Immature natural killer cell (primary cell): ENCODE results near the gene HOXB7. TPM values are rescaled to one million over a fixed set of nuclear protein-coding genes. Genes with fewer than 3 reads are reported as not detected.

ENCODE experiments used
- DNase-seq, 3 donors: peaks; one replicate each; pipeline ENCODE4 v3.0.0; 2022; ENCODE audit warnings: mixed read lengths in 1 of 3
- H3K27ac Mint-ChIP-seq, 6 donors: one replicate each; pipeline ENCODE4 v1.8.0; 2020; ENCODE audit warnings: mixed read lengths in 6 of 6, mild to moderate bottlenecking in 5 of 6, inconsistent platforms in 4 of 6, moderate library complexity in 3 of 6
- H3K27me3 Mint-ChIP-seq, 3 donors: one replicate each; pipeline ENCODE4 v1.8.0; 2020 to 2021; ENCODE audit warnings: low read depth in 3 of 3, mild to moderate bottlenecking in 3 of 3, mixed read lengths in 3 of 3, moderate library complexity in 3 of 3, inconsistent platforms in 1 of 3
- H3K36me3 Mint-ChIP-seq, 3 donors: one replicate each; pipeline ENCODE4 v1.8.0; 2020; ENCODE audit warnings: mixed read lengths in 3 of 3, inconsistent platforms in 2 of 3, mild to moderate bottlenecking in 2 of 3
- H3K4me1 Mint-ChIP-seq, 2 donors: one replicate each; pipeline ENCODE4 v1.8.0; 2020; ENCODE audit warnings: inconsistent platforms in 2 of 2, mild to moderate bottlenecking in 2 of 2, mixed read lengths in 2 of 2, moderate library complexity in 1 of 2
- H3K4me3 Mint-ChIP-seq, 5 donors: one replicate each; pipeline ENCODE4 v1.8.0; 2020; ENCODE audit warnings: mild to moderate bottlenecking in 5 of 5, mixed read lengths in 5 of 5, inconsistent platforms in 3 of 5, moderate library complexity in 3 of 5
- H3K9me3 Mint-ChIP-seq, 6 donors: one replicate each; pipeline ENCODE4 v1.8.0; 2020; ENCODE audit warnings: mild to moderate bottlenecking in 6 of 6, mixed read lengths in 6 of 6, inconsistent platforms in 4 of 6, moderate library complexity in 3 of 6
- polyA plus RNA-seq, 3 donors: library from polyadenylated mRNA; unstranded; fragments of 300-500 nt; fragmentation: Illumina TruSeq; gene quantifications; one replicate each; pipeline ENCODE4 v1.2.3, GENCODE V29; 2021

The HOXB7 gene
- polyA plus RNA-seq, 3 donors from 2014 or later, result 0.39 to 1.8 (median 1.5) TPM

DNA sequence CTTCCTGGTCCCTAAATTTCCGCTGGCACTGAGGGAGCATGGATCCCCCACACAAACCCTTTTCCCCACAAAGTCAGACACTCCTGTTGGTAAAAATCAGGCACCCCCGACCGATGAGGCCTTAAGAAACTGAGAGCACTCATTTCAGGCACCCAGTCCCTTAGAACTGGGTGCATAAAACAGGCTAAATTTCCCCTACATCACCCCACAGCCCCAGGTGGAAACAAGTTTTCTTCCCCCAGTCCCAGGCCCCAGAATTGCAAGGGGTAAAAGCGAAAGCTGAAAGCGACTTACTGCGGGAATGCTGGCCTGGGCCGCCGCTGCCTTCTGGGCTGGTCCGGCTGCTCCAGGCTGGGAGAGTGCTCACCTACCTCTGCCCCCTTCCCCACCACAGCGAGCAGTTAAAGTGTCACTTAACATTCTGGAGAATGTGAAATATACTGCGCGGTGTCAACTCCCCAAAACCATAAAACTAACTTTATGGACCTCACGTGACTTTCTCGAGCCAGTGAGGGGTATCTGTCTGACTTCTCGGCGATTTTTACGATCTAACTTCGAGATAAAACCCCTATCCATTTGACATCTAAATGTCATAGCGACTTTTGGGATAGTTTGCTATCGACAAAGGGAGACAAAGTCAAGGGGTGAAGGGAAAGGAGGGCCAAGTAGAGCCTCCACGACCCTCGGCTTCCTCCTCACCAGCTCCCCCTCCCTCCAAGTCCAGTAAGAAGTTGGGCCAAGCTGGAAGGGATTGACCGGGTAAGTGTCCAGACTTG lies 20.8 kb downstream of the HOXB7 start, which contains the start of gene HOXB3:
Gene HOXB3 (minus strand): TSS at position 411 of the 776 bp plus-strand sequence. CDS start 37,767 bp downstream, outside the sequence.
- no peaks in the 10 kb centered on the region for H3K9me3 Mint-ChIP-seq
- no peak for DNase-seq
- H3K27me3 Mint-ChIP-seq, result peaks cover 24 to 51% (median 36%) of the 10 kb centered on the region in 3 donors
- H3K4me3 Mint-ChIP-seq, result peak within 1 kb of the TSS in 1 of 5 donors; percentile 38
- H3K4me1 Mint-ChIP-seq, result peaks cover 31 to 39% of the 10 kb centered on the region in 2 donors
- H3K36me3 Mint-ChIP-seq, result no peaks in the 10 kb centered on the region
- no peak within 1 kb of the TSS for H3K27ac Mint-ChIP-seq

DNA sequence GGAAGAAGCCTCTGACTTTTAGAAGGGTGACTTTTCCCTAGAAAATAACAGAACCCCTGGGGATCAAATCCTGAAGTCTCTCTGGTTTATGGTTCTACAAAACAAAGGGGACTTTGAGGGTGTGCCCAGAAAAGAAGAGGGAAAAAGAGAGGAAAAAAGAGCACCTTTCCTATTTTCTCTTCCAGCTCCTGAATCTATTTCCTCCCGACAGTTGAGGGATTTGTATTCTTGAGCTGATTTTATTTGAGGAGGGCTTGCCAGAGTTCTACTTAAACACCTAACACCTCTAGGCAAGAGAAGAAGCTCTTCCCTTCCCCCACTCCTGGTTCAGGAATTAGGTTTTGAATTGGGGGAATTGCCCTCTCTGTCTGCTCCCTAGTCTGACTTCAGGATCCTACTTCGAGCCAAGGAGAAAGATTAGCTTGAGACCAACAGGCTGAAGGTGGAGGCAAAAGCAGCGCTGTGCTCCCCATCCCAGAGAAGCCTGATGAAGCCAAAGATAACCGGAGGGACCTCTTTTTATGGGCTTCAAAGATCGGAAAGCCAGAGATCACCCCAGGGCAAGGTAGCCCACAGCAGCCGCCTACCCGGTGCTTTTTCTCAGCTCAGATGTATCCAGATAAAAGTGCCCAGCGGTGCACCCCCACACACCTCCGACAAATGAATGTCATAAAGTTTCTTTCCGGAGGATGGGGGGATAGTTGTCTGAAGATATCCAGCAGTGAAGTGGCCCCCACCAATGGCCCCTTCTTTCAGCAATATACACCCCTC lies 21.6 kb downstream of the HOXB7 start:
- DNase-seq, result no peak
- H3K36me3 Mint-ChIP-seq, result no peaks in the 10 kb centered on the region
- peaks cover 24 to 48% (median 37%) of the 10 kb centered on the region in 3 donors for H3K27me3 Mint-ChIP-seq
- H3K27ac Mint-ChIP-seq, result no peak overlapping the region
- H3K9me3 Mint-ChIP-seq, result no peaks in the 10 kb centered on the region
- peaks cover 34 to 44% of the 10 kb centered on the region in 2 donors for H3K4me1 Mint-ChIP-seq
- no peak overlapping the region for H3K4me3 Mint-ChIP-seq

DNA sequence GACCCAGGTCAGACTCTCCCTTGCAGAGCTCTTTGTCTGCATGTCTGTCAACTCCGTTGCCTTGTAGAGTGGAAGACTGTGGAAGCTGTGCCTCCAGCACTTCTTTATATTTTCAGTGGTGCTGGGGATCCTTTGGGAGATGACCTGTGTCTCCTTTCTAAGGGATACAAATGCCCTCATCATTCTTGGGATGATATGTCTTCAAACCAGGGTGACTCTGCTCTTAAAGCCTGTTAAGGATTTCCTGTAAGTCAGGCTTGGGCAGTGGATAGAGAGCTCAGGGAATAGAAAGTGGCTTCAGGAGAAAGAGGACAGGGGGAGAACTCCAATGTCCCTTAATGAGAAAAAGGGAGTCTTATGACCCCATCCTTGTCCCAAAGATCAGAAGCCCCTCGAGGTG lies 22.3 kb downstream of the HOXB7 start:
- Mint-ChIP-seq H3K27me3 (peaks cover 29 to 41% (median 40%) of the 10 kb centered on the region in 3 donors), H3K27ac (no peak overlapping the region), H3K9me3 (no peaks in the 10 kb centered on the region), H3K36me3 (no peaks in the 10 kb centered on the region), H3K4me1 (peaks cover 30 to 42% of the 10 kb centered on the region in 2 donors), H3K4me3 (no peak overlapping the region)
- no peak for DNase-seq

DNA sequence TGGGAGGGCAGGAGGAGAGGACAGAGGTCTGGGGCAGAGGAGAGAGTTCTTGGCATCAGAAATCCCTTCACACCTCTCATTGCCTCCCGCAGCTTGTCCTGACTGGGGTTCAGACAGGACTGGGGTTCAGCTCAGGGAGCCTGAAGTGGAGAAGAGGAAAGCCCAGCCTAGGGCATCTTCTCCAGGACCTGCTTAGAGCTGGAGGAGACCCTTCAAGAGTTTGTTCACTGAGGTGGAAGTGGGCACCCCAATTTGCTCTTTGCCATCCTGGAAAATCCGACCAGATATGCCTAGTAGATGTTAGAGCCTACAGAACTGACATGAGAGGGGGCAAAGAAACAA lies 22.8 kb downstream of the HOXB7 start:
- Mint-ChIP-seq H3K27ac (peak overlapping the region in 1 of 6 donors; percentile 47), H3K36me3 (no peaks in the 10 kb centered on the region)

DNA sequence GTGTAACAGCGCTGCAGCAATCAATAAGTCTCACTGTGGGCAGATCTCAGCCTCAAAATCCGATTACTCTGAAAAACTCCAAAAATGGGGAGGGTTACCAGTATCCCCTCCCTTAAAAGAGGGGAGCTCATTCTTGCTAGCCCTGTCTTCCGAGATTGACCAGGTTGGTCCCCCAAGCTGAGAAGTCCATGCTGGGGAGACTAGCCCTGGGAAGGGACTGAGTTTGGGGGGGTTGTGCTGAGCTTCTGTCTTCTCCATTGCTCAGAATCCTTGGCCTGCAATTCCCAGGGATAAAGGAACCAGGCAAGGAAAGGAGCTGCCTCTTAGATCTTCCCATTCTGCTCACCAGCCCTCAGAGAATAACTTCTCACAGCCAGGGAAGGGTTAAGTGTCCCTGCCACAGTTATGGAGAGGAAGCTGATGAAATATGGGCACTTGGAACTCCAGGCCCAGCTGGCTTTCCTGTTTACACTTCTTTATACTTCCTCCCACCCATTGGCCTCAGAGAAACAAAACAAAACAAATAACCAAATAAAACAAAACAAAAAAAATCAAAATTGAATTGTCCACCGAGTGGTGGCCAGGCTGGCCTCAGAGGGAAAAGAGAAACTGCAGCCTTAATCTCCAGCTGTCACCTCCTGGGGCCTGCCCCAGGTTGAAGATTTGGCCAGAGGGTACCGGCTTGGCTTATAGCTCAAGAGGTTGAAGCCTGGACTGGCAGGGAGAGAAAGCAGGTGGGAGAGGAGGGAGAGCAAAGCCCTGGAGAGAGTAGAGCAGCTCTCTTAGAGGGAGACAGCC lies 23.3 kb downstream of the HOXB7 start:
- peaks cover 33 to 38% (median 35%) of the 10 kb centered on the region in 3 donors for H3K27me3 Mint-ChIP-seq
- no peaks in the 10 kb centered on the region for H3K36me3 Mint-ChIP-seq
- H3K27ac Mint-ChIP-seq, result peak overlapping the region in 1 of 6 donors; percentile 47
- DNase-seq, result no peak
- H3K9me3 Mint-ChIP-seq, result no peaks in the 10 kb centered on the region
- peak overlapping the region in 4 of 5 donors; percentile 1 to 56 (median 26) for H3K4me3 Mint-ChIP-seq
- H3K4me1 Mint-ChIP-seq, result peaks cover 25 to 41% of the 10 kb centered on the region in 2 donors

More for the DNA sequence above, 22.8 kb downstream of the HOXB7 start:
- DNase-seq, result no peak
- Mint-ChIP-seq H3K4me1 (peaks cover 27 to 41% of the 10 kb centered on the region in 2 donors), H3K9me3 (no peaks in the 10 kb centered on the region), H3K27me3 (peaks cover 31 to 41% (median 37%) of the 10 kb centered on the region in 3 donors), H3K4me3 (no peak overlapping the region)

DNA sequence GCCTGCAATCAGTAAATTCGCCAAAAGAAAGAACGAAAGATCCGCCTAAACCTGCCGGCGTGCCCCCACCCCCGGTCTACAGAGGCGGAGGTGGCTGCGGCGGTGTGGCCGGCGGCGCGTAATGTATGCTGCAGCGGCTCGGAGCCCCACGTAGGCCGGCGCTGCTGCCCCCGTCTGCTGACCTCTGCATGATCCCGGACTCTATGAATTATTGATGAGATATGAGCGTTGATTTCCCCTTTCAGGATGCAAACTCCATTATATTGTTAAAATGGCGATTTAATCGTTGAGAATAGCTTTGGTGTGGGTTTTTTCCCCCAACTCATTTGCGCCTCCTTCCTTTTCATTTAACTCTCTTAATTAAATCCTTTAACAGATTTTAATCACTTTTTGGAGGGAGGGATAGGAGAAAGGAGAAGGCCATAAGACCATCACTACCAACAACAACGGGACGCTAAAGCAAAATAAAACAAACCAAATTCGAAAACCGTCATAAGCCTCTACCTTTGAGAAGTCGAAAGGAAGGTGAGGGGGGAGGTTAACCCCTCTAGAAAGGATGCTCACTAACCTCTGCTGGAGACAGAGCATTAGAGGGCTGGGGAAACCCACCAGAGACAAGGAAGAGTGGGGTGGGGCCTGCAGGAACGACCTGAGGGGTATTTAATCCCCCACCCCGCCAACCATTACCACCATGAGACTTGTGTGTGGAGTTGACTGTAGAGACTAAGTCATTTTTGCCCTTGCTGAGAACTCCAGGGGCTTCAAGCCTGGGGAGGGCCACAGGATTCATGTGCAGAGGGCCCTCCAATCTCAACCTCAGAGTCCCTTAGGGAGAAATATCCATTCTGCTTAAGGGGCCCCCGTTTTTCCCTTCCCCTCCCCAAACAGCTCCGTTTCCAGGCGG lies 24.2 kb downstream of the HOXB7 start:
- Mint-ChIP-seq H3K4me3 (peak overlapping the region; percentile 89 to 99 (median 97)), H3K36me3 (no peaks in the 10 kb centered on the region), H3K9me3 (no peaks in the 10 kb centered on the region), H3K27ac (peak overlapping the region in 5 of 6 donors; percentile 10 to 91 (median 88)), H3K27me3 (peaks cover 32 to 34% (median 33%) of the 10 kb centered on the region in 3 donors), H3K4me1 (peaks cover 30 to 48% of the 10 kb centered on the region in 2 donors)
- DNase-seq, result peak; percentile 50 to 51 (median 51)

DNA sequence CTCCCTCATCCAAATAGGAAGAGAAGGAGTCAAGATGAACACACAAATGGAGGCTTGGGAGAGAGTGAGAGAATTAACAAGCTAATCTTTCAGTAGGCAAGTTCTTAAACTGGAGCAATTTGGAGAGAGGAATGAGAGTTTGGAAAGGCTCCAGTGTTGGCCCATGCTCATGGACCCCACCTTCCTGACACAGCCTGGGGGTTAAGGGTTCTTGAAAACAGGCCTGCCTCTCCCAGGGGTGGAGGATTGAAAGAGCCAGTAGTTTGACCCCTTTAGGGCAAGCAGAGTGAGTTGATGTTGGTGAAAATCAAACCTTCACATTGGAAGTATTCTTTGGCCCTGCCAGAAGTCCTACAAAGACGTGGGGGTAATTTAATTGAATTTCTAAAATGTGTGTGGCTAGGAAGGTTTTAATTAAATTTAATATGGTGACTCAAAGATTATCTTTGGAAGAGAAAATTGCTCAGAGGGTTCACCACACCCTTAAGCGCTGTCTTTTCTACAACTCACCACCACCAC lies 26.5 kb downstream of the HOXB7 start:
- no peak overlapping the region for H3K27ac Mint-ChIP-seq
- DNase-seq, result no peak
- H3K36me3 Mint-ChIP-seq, result peaks cover 0 to 4% (median 0%) of the 10 kb centered on the region in 3 donors
- peak overlapping the region in 4 of 5 donors; percentile 43 to 99 (median 70) for H3K4me3 Mint-ChIP-seq
- no peaks in the 10 kb centered on the region for H3K9me3 Mint-ChIP-seq
- H3K27me3 Mint-ChIP-seq, result peaks cover 33 to 41% (median 38%) of the 10 kb centered on the region in 3 donors
- H3K4me1 Mint-ChIP-seq, result peaks cover 38 to 60% of the 10 kb centered on the region in 2 donors

DNA sequence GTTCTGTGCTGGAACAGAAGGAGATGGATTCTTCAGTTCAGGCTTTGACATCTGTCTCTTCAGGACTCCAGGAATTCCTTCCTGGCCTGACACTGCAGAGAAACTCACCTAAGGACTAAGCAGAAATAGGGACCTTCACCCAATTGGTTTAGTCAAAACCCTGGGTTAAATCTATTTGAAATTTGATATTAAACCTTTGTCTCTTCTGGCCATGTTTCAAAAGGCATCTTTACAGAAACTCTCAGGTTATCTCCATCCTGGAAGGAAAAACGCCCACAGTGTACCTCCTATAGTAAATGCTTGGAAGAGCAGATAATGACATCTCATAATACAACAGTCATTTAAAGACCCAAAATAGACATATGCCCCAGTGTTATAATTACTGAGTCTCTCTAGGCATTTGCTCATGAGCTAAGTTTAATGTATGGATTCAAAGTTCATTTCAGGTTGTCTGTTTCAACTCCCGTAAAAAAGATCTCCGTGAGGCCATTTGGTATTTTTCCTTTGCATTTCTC lies 27.1 kb downstream of the HOXB7 start:
- H3K36me3 Mint-ChIP-seq, result peaks cover 0 to 4% (median 0%) of the 10 kb centered on the region in 3 donors
- H3K4me1 Mint-ChIP-seq, result peaks cover 43 to 66% of the 10 kb centered on the region in 2 donors

DNA sequence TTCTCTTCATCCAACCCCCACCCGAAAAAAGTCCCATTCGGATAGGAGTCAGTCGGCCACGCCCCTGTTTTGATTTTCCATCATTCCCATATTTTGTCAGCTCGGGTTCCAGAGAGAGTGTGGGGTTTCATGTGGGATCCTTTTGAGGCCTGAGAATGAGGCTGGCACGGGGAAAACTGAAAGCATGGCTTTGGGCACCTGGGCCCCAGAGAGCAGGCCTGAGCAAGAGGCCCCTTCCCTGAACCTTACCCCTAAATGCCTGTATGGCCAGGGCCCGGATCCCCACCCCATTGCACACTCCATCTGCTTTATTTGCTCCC lies 28.1 kb downstream of the HOXB7 start:
- H3K4me3 Mint-ChIP-seq, result peak overlapping the region; percentile 78 to 85 (median 80)
- peaks cover 49 to 75% of the 10 kb centered on the region in 2 donors for H3K4me1 Mint-ChIP-seq
- peaks cover 37 to 42% (median 38%) of the 10 kb centered on the region in 3 donors for H3K27me3 Mint-ChIP-seq
- DNase-seq, result no peak
- H3K9me3 Mint-ChIP-seq, result no peaks in the 10 kb centered on the region
- peaks cover 0 to 4% (median 0%) of the 10 kb centered on the region in 3 donors for H3K36me3 Mint-ChIP-seq
- H3K27ac Mint-ChIP-seq, result peak overlapping the region in 2 of 6 donors; percentile 27 to 68

More for the DNA sequence above, 27.1 kb downstream of the HOXB7 start:
- Mint-ChIP-seq H3K27me3 (peaks cover 36 to 43% (median 38%) of the 10 kb centered on the region in 3 donors), H3K4me3 (peak overlapping the region in 4 of 5 donors; percentile 33 to 99 (median 44)), H3K27ac (no peak overlapping the region), H3K9me3 (no peaks in the 10 kb centered on the region)
- DNase-seq, result no peak

DNA sequence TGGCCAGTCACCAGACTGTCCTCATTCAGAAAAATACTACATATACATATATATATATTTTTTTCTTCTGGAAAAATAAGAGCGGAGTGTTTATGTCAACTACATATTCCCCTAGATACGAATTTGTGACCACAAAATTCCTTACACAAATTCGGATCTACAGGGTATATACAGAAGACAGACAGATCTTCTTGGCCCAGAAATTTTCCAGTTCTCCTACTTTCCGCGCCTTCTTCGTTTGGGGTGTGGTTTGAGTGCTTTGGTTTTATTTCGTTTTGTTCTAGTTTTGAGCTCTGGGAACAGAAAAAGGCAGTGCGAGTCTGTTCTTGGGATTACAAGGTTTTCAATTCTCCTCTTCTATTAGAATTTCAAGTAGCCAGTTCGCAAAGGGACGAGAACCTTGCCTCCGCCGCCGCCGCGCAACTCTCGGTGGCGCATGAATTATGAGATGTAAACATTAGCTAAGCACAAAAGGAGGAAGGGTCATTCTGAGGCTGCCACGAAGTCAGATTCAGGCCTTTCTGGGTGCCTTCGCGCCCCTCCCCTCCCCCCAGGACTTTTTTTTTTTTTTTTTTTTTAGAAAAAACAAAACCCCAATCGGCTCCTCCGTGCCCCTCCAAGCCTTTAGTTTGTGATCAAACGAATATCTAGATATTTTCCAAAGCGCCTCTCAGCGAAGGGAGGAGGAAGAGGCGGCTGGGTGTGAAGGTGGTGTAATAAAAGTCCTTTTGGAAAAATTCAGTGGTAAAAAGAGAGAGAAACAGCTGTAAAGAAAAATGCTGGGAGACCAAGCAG lies 30.9 kb downstream of the HOXB7 start:
- Mint-ChIP-seq H3K36me3 (peaks cover 0 to 4% (median 0%) of the 10 kb centered on the region in 3 donors), H3K4me3 (peak overlapping the region; percentile 87 to 97 (median 94)), H3K9me3 (no peaks in the 10 kb centered on the region), H3K4me1 (peaks cover 48 to 84% of the 10 kb centered on the region in 2 donors), H3K27me3 (peaks cover 22 to 35% (median 33%) of the 10 kb centered on the region in 3 donors), H3K27ac (peak overlapping the region in 1 of 6 donors; percentile 53)
- no peak for DNase-seq

DNA sequence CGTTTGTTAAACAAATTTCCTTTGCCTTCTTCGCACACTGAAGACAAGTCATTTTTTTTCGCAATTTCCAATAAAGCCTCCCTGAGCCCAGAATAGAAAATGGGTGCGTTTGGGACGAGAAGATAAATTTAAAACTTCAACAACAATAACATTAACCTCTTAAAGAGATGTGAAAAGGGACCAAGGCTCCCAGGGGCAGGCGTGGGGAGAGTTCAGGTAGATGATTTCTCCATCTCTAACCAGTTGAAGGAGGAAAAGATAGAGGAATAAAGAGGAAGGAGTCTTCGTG lies 31.4 kb downstream of the HOXB7 start:
- Mint-ChIP-seq H3K4me3 (peak overlapping the region; percentile 87 to 97 (median 94)), H3K27ac (peak overlapping the region in 3 of 6 donors; percentile 86 to 91 (median 89)), H3K27me3 (peaks cover 20 to 35% (median 31%) of the 10 kb centered on the region in 3 donors), H3K4me1 (peaks cover 50 to 85% of the 10 kb centered on the region in 2 donors), H3K36me3 (peaks cover 0 to 4% (median 0%) of the 10 kb centered on the region in 3 donors), H3K9me3 (no peaks in the 10 kb centered on the region)
- DNase-seq, result no peak
